HepG2 (cell line): ENCODE measurements around the gene KIAA0232. TPM values are rescaled to one million over a fixed set of nuclear protein-coding genes. Genes with fewer than 3 reads are reported as not detected.
A peak's percentile ranks its signal among the peaks of the same experiment; 100 is the strongest.

Experiments
- ARHGAP35 ChIP-seq: sonication (generic); formaldehyde crosslinking; IDR thresholded peaks from 2 replicates; pipeline ENCODE4 v1.9.0; 2022; ENCODE audit warnings: mild to moderate bottlenecking, inconsistent platforms, moderate library complexity, missing genetic modification reagents, borderline replicate concordance
- ATF6 ChIP-seq: sonication (generic); formaldehyde crosslinking; conservative IDR thresholded peaks from 2 replicates; pipeline ENCODE4 v1.4.0; 2020; ENCODE audit warnings: missing genetic modification reagents
- CAMTA2 ChIP-seq: sonication (generic); formaldehyde crosslinking; IDR thresholded peaks from 2 replicates; pipeline ENCODE4 v1.4.0; 2020; ENCODE audit warnings: mild to moderate bottlenecking, missing genetic modification reagents, borderline replicate concordance
- CHD4 ChIP-seq: fragments of 200-600 bp; sonication (generic); IDR thresholded peaks from 2 replicates; pipeline ENCODE4 v1.7.0; 2017; ENCODE audit warnings: mild to moderate bottlenecking, low read length, borderline replicate concordance
- EZH2 ChIP-seq: conservative IDR thresholded peaks from 2 replicates; pipeline ENCODE4 v1.6.1; 2012; ENCODE audit warnings: mild to moderate bottlenecking, low read depth, low read length, moderate library complexity
- FLYWCH1 ChIP-seq: sonication (generic); formaldehyde crosslinking; IDR thresholded peaks from 2 replicates; pipeline ENCODE4 v1.8.1; 2023; ENCODE audit warnings: mild to moderate bottlenecking, missing genetic modification reagents
- FOSL1 ChIP-seq: sonication (generic); formaldehyde crosslinking; IDR thresholded peaks from 2 replicates; pipeline ENCODE4 v1.9.0; 2021; ENCODE audit warnings: missing genetic modification reagents, borderline replicate concordance
- HIC2 ChIP-seq: sonication (generic); formaldehyde crosslinking; IDR thresholded peaks from 2 replicates; pipeline ENCODE4 v1.9.0; 2022; ENCODE audit warnings: low read depth, missing genetic modification reagents
- IKZF4 ChIP-seq: sonication (generic); formaldehyde crosslinking; IDR thresholded peaks from 2 replicates; pipeline ENCODE4 v1.5.1; 2020; ENCODE audit warnings: borderline replicate concordance, mild to moderate bottlenecking, low read depth, missing genetic modification reagents; ENCODE audit errors: not compliant biosample characterization
- NR2F6 ChIP-seq, 2 experiments: IDR thresholded peaks; 2 replicates each; pipeline ENCODE4 v1.6.1; 2016; ENCODE audit warnings: antibody characterized with exemption in 1 of 2, mild to moderate bottlenecking in 1 of 2
- RBFOX2 ChIP-seq: fragments of 200-400 bp; formaldehyde crosslinking; IDR thresholded peaks from 2 replicates; pipeline ENCODE4 v1.6.1; 2017; ENCODE audit warnings: low read depth, mild to moderate bottlenecking, low read length
- RBM39 ChIP-seq: fragments of 200-400 bp; formaldehyde crosslinking; IDR thresholded peaks from one replicate; pipeline ENCODE4 v1.6.1; 2018; ENCODE audit warnings: antibody characterized with exemption, mild to moderate bottlenecking, low read depth, low read length; ENCODE audit not compliant: poor library complexity, severe bottlenecking
- SP1 ChIP-seq, 2 experiments: fragments of 450-650 bp in 1 of 2; sonication (generic) in 1 of 2; formaldehyde crosslinking in 1 of 2; IDR thresholded peaks; 2 replicates each; pipeline versions ENCODE4 v1.4.0 to v1.6.1; 2016 to 2020; ENCODE audit warnings: missing genetic modification reagents in 1 of 2
- TMF1 ChIP-seq: sonication (generic); formaldehyde crosslinking; IDR thresholded peaks from 2 replicates; pipeline ENCODE4 v1.8.1; 2022; ENCODE audit warnings: low read depth, missing genetic modification reagents
- ZMAT3 ChIP-seq: sonication (generic); formaldehyde crosslinking; conservative IDR thresholded peaks from 2 replicates; pipeline ENCODE4 v1.7.0; 2021; ENCODE audit warnings: missing genetic modification reagents
- ZNF138 ChIP-seq: sonication (generic); formaldehyde crosslinking; IDR thresholded peaks from 2 replicates; pipeline ENCODE4 v1.5.0; 2020; ENCODE audit warnings: mild to moderate bottlenecking, low read depth, missing genetic modification reagents
- ZNF337 ChIP-seq: sonication (generic); formaldehyde crosslinking; IDR thresholded peaks from 2 replicates; pipeline ENCODE4 v1.5.1; 2020; ENCODE audit warnings: missing genetic modification reagents, low read depth, mild to moderate bottlenecking, borderline replicate concordance
- ZNF564 ChIP-seq: sonication (generic); formaldehyde crosslinking; IDR thresholded peaks from 2 replicates; pipeline ENCODE4 v1.8.1; 2023; ENCODE audit warnings: mild to moderate bottlenecking, missing genetic modification reagents
- ZNF768 ChIP-seq: sonication (generic); formaldehyde crosslinking; IDR thresholded peaks from 2 replicates; pipeline ENCODE4 v1.4.0; 2020; ENCODE audit warnings: missing genetic modification reagents
- polyA plus RNA-seq, 8 experiments: library from polyadenylated mRNA; depleted of rRNA in 3 of 8; stranded (reverse) in 7 of 8; unstranded in 1 of 8; fragments of >200 nt; fragmentation: Illumina TruSeq in 4 of 8; extraction: Trizol in 4 of 8; gene quantifications; 2 replicates each; pipeline versions ENCODE4 v1.2.1 to v1.2.3, GENCODE V29; 2011 to 2016; ENCODE audit warnings: low read depth in 4 of 8, missing spikeins in 1 of 8, mixed read lengths in 1 of 8; ENCODE audit not compliant: insufficient read depth in 1 of 8
- total RNA-seq, 5 experiments: library from RNA; depleted of rRNA; stranded (reverse); fragments of >200 nt; fragmentation: Illumina TruSeq; extraction: Trizol; gene quantifications; 2 replicates each; pipeline ENCODE4 v1.2.3, GENCODE V29; 2016; ENCODE audit warnings: low read depth in 1 of 5
- TF ChIP-seq, protein P1 (sequence below): sonication (generic); formaldehyde crosslinking; IDR thresholded peaks from 2 replicates; pipeline ENCODE4 v1.5.0; 2020; ENCODE audit warnings: missing genetic modification reagents

The KIAA0232 gene
- total and polyA plus RNA-seq, 2 of the 13 experiments (the other 11 are each of a cell fraction or from before 2014, with no cell fraction given), result 7.8 to 17.1 TPM

GRCh38 chr4:6892909-6893202 is 110.3 kb downstream of the KIAA0232 start (continued):
- TF ChIP-seq HIC2 (CRISPR knock-in tag) (0 out of 2 replicates have a peak, but pooled peaks have one; percentile 6), ZMAT3 (CRISPR knock-in tag) (0 out of 2 replicates have a peak, but pooled peaks have one; percentile 10), SP1 (IDR thresholded peaks at IDR 0.05) (no peak), SP1 (CRISPR knock-in tag; IDR thresholded peaks at IDR 0.05) (no peak), TMF1 (no peak), RBM39 (peak; percentile 1), RBFOX2 (0 out of 2 replicates have a peak, but pooled peaks have one; percentile 31), ZNF768 (CRISPR knock-in tag) (no peak), ARHGAP35 (CRISPR knock-in tag) (0 out of 2 replicates have a peak, but pooled peaks have one; percentile 24), CHD4 (0 out of 2 replicates have a peak, but pooled peaks have one; percentile 3), FLYWCH1 (CRISPR knock-in tag) (no peak), ZNF138 (CRISPR knock-in tag) (no peak), EZH2 (no peak), ZNF564 (no peak), ATF6 (CRISPR knock-in tag) (no peak), FOSL1 (no peak), IKZF4 (CRISPR knock-in tag) (peak; percentile 29), NR2F6 (IDR thresholded peaks at IDR 0.05) (no peak), NR2F6 (CRISPR knock-in tag; IDR thresholded peaks at IDR 0.05) (no peak), CAMTA2 (0 out of 2 replicates have a peak, but pooled peaks have one; percentile 27), ZNF337 (CRISPR knock-in tag) (no peak)
- TF ChIP-seq, protein P1, sequence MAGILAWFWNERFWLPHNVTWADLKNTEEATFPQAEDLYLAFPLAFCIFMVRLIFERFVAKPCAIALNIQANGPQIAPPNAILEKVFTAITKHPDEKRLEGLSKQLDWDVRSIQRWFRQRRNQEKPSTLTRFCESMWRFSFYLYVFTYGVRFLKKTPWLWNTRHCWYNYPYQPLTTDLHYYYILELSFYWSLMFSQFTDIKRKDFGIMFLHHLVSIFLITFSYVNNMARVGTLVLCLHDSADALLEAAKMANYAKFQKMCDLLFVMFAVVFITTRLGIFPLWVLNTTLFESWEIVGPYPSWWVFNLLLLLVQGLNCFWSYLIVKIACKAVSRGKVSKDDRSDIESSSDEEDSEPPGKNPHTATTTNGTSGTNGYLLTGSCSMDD (CRISPR knock-in tag), result no peak
